K562 (cell line): ENCODE measurements around the gene MINDY4. TPM values are rescaled to one million over a fixed set of nuclear protein-coding genes. Genes with fewer than 3 reads are reported as not detected.
A peak's percentile ranks its signal among the peaks of the same experiment; 100 is the strongest.

Experiments
- ATAC-seq: fragments of 200-7000 bp; cut with Tn5 transposase; 3 replicates; pipeline ENCODE4 v1.9.1; 2020; ENCODE audit warnings: moderate library complexity
- BruUV-seq: library from RNA; stranded (reverse); fragments of 400-500 nt; replicated peaks from 2 replicates; lab custom pipeline; 2021; lab: Mats Ljungman, UMichigan
- CTCF ChIA-PET: fragments of 300-600 bp; formaldehyde crosslinking; extraction: SDS; loops from one replicate; lab custom pipeline; 2021; ENCODE audit warnings: low intra/inter-chr PET ratio; lab: Yijun Ruan, JAX
- POLR2A ChIA-PET: fragments of 300-600, 350-650 bp; sonication (Branson Sonifier 250); formaldehyde crosslinking; extraction: SDS; loops from one replicate; lab custom pipeline; 2021; ENCODE audit warnings: antibody characterized with exemption, inconsistent platforms; lab: Yijun Ruan, JAX
- DNase-seq, 4 experiments: peaks; one replicate each; pipeline versions ENCODE4 v3.0.0 to v3.0.0-alpha.2; 2011 to 2018; ENCODE audit warnings: low spot score in 3 of 4, mixed read lengths in 3 of 4; ENCODE audit errors: extremely low read depth in 1 of 4
- FAIRE-seq: peaks from 2 replicates; lab custom pipeline; 2011; peaks lifted over from hg19 to GRCh38; lab: Jason Lieb, UNC
- H2AFZ ChIP-seq: 2 replicates; pipeline ENCODE4 v1.6.0; 2011; ENCODE audit warnings: low read depth, low read length, control low read depth, inconsistent platforms
- H3K27ac ChIP-seq: fragments of 200-600 bp; 3 replicates; pipeline ENCODE4 v1.8.0; 2011; ENCODE audit warnings: low read depth, mild to moderate bottlenecking, control low read depth, inconsistent platforms, low read length, moderate library complexity, mixed read lengths; ENCODE audit errors: extremely low read depth
- H3K27me3 ChIP-seq, 2 experiments: fragments of 300-600 bp in 1 of 2; 2 replicates in 1 of 2; 3 replicates in 1 of 2; pipeline versions ENCODE4 v1.6.0 to v1.8.0; 2011; ENCODE audit warnings: inconsistent platforms in 2 of 2, low read length in 2 of 2, mild to moderate bottlenecking in 1 of 2, mixed read lengths in 1 of 2, moderate library complexity in 1 of 2; ENCODE audit not compliant: control insufficient read depth in 2 of 2, insufficient read depth in 2 of 2
- H3K36me3 ChIP-seq: fragments of 300-600 bp; 3 replicates; pipeline ENCODE4 v1.8.0; 2011; ENCODE audit warnings: mild to moderate bottlenecking, low read length, inconsistent platforms; ENCODE audit not compliant: control insufficient read depth, insufficient read depth
- H3K4me1 ChIP-seq, 2 experiments: fragments of 200-600 bp in 1 of 2; replicated peaks in 1 of 2; 2 replicates in 1 of 2; 3 replicates in 1 of 2; pipeline versions ENCODE4 v1.5.1 to v1.8.0; 2011; ENCODE audit warnings: inconsistent platforms in 2 of 2, low read length in 2 of 2, mild to moderate bottlenecking in 1 of 2, mixed read lengths in 1 of 2, moderate library complexity in 1 of 2; ENCODE audit not compliant: control insufficient read depth in 2 of 2, insufficient read depth in 2 of 2
- H3K4me2 ChIP-seq: 2 replicates; pipeline ENCODE4 v1.6.1; 2011; ENCODE audit warnings: low read length, control low read depth, inconsistent platforms, mixed read lengths; ENCODE audit not compliant: insufficient read depth
- H3K4me3 ChIP-seq: fragments of 200-600 bp; sonication (generic), shearing (Covaris generic); 2 replicates; pipeline ENCODE4 v1.5.1; 2016; ENCODE audit warnings: control low read depth, inconsistent platforms
- H3K79me2 ChIP-seq: fragments of 200-600 bp; 3 replicates; pipeline ENCODE4 v1.8.0; 2011; ENCODE audit warnings: low read length, inconsistent platforms; ENCODE audit not compliant: control insufficient read depth, insufficient read depth
- H3K9ac ChIP-seq, 2 experiments: 2 replicates each; pipeline versions ENCODE4 v1.6.0 to v1.6.1; 2011; ENCODE audit warnings: low read depth in 2 of 2, low read length in 2 of 2, control low read depth in 1 of 2, inconsistent platforms in 1 of 2, mild to moderate bottlenecking in 1 of 2, mixed read lengths in 1 of 2; ENCODE audit not compliant: insufficient read depth in 1 of 2
- H3K9me1 ChIP-seq: one replicate; pipeline ENCODE4 v1.6.0; 2011; ENCODE audit warnings: inconsistent platforms, mild to moderate bottlenecking, low read length, moderate library complexity; ENCODE audit not compliant: control insufficient read depth, insufficient read depth
- H3K9me3 ChIP-seq: replicated peaks from 2 replicates; pipeline ENCODE4 v1.5.1; 2011; ENCODE audit warnings: low read depth, low read length, inconsistent platforms; ENCODE audit not compliant: control insufficient read depth, insufficient read depth
- H4K20me1 ChIP-seq: replicated peaks from 2 replicates; pipeline ENCODE4 v1.6.1; 2011; ENCODE audit warnings: low read length, inconsistent platforms, mixed read lengths; ENCODE audit not compliant: control insufficient read depth, insufficient read depth
- CBX5 ChIP-seq: IDR thresholded peaks from 2 replicates; pipeline ENCODE4 v1.6.1; 2014; ENCODE audit warnings: low read depth, borderline replicate concordance
- FOXP1 ChIP-seq: sonication (generic); formaldehyde crosslinking; IDR thresholded peaks from 2 replicates; pipeline ENCODE4 v1.8.0; 2022; ENCODE audit warnings: mild to moderate bottlenecking, missing genetic modification reagents
- NFRKB ChIP-seq: fragments of 450-650 bp; IDR thresholded peaks from 2 replicates; pipeline ENCODE4 v1.6.1; 2016; ENCODE audit warnings: low read depth
- PHTF2 ChIP-seq: fragments of 250-450 bp; sonication (Bioruptor Pico); IDR thresholded peaks from 2 replicates; pipeline ENCODE4 v1.5.0; 2021; ENCODE audit warnings: mild to moderate bottlenecking
- SUPT5H ChIP-seq: fragments of 450-650 bp; IDR thresholded peaks from 2 replicates; pipeline ENCODE4 v1.6.1; 2016
- TCF7L2 ChIP-seq: fragments of 150-350 bp; IDR thresholded peaks from 2 replicates; pipeline ENCODE4 v1.6.1; 2016; ENCODE audit warnings: low read depth, mild to moderate bottlenecking, low read length, moderate library complexity
- ZNF77 ChIP-seq: fragments of 250-450 bp; sonication (Bioruptor Pico); IDR thresholded peaks from 2 replicates; pipeline ENCODE4 v1.5.0; 2020
- WGBS: fragments of 100-300 bp; shearing (Covaris generic); methylation state at CpG from one replicate; pipeline ENCODE4 v1.1.6; 2016; ENCODE audit warnings: low coverage, mixed read lengths; ENCODE audit not compliant: insufficient coverage; ENCODE audit errors: missing lambda C conversion rate; 5-methylcytosine and 5-hydroxymethylcytosine counted together
- in situ Hi-C: fragments of 300-500 bp; cut with MboI; formaldehyde crosslinking; loops from 4 replicates; pipeline ENCODE4 v1.15.0; 2018; ENCODE audit warnings: inconsistent platforms, mixed read lengths
- intact Hi-C: fragments of 100-400 bp; cut with micrococcal nuclease; formaldehyde crosslinking; loops from 2 replicates; pipeline ENCODE4 v1.14.2; 2022
- polyA plus RNA-seq, 8 experiments: library from polyadenylated mRNA; depleted of rRNA in 4 of 8; stranded (reverse) in 5 of 8; unstranded in 3 of 8; fragments of >200 nt; fragmentation: Nextera tagmentation in 2 of 8; fragmentation: Illumina TruSeq in 1 of 8; extraction: Ambion mirVana in 2 of 8; extraction: Trizol in 1 of 8; gene quantifications; 2 replicates each; pipeline versions ENCODE4 v1.2.1 to v1.2.3, GENCODE V29; 2011 to 2014; ENCODE audit warnings: inconsistent platforms in 1 of 8, missing spikeins in 1 of 8
- total RNA-seq, 7 experiments: library from RNA; depleted of rRNA in 6 of 7; stranded (reverse); fragments of >200 nt in 6 of 7; fragmentation: Illumina TruSeq in 2 of 7; extraction: Trizol in 2 of 7; gene quantifications; 2 replicates each; pipeline versions ENCODE4 v1.2.1 to v1.2.3, GENCODE V29; 2011 to 2021; ENCODE audit warnings: low replicate concordance in 1 of 7
- TF ChIP-seq, protein P1 (sequence below): fragments of 250-450 bp; sonication (Bioruptor Pico); IDR thresholded peaks from 2 replicates; pipeline ENCODE4 v1.6.1; 2021; ENCODE audit warnings: mild to moderate bottlenecking
- TF ChIP-seq, protein P2 (sequence below): sonication (generic); formaldehyde crosslinking; IDR thresholded peaks from 2 replicates; pipeline ENCODE4 v1.8.1; 2023; ENCODE audit warnings: missing genetic modification reagents, mild to moderate bottlenecking, borderline replicate concordance
- TF ChIP-seq, protein P3 (sequence below), 2 experiments: IDR thresholded peaks in 1 of 2; conservative IDR thresholded peaks in 1 of 2; 2 replicates each; pipeline ENCODE4 v1.6.1; 2016; ENCODE audit warnings: low read depth in 2 of 2, mild to moderate bottlenecking in 1 of 2, missing compliant biosample characterization in 1 of 2, missing genetic modification characterization in 1 of 2, moderate library complexity in 1 of 2

The MINDY4 gene
- total and polyA plus RNA-seq, 9 of the 15 experiments (the other 6 are each of a cell fraction or from before 2014, with no cell fraction given): 2.1 to 16.7 (median 11.0) TPM

DNA sequence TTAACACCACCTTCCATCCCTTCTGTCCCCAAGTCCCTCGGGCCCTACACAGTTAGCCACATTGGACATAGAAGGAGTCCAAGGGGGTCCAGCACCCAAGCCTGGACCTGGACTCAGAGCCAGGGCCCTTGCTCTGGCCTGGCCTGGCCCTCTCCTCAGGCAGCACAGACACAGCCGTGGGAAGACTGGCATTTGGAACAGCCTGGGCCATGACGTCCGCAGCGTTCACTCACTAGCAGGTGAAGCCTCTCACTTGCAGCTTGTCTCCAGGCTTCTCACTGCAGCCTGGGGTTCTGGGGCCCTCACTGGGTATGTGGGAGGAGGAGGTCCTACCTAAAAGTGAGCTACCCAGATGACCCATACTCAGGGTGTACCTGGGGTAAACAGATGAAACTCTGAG, 106.8 kb downstream of the MINDY4 start:
- Histone ChIP-seq H3K9me3 (no peaks in the 10 kb centered on the region), H3K9ac (0 out of 4 replicates have a peak overlapping the region, but pooled peaks of 1 of the 2 experiments have one; percentile 17), H4K20me1 (no peaks in the 10 kb centered on the region), H3K27me3 (no peaks in the 10 kb centered on the region), H3K4me1 (peaks cover 5 to 11% of the 10 kb centered on the region in 2 experiments; a peak in 4 of 5 replicates), H3K4me2 (no peak overlapping the region), H3K36me3 (no peaks in the 10 kb centered on the region), H3K9me1 (peaks cover 2% of the 10 kb centered on the region), H3K79me2 (no peaks in the 10 kb centered on the region), H3K4me3 (no peak overlapping the region), H2AFZ (no peak overlapping the region), H3K27ac (no peak overlapping the region)
- ChIA-PET POLR2A (interaction anchor here (0.7 to 1.7 kb wide), 3 partner anchors 12 to 57 kb away, joined by 3 to 11 read pairs (median 4); no protein-coding TSS in a partner anchor), CTCF (no interaction called here)
- DNase-seq: no peak
- intact Hi-C loops: no loop called here
- WGBS: 50% methylated on average over 2 of the region's 5 CpGs
- in situ Hi-C loops: no loop called here
- no TSS peak for BruUV-seq
- no peak for ATAC-seq
- FAIRE-seq: no peak
- TF ChIP-seq FOXP1 (CRISPR knock-in tag) (no peak), PHTF2 (CRISPR knock-in tag) (no peak), NFRKB (no peak), ZNF77 (no peak), SUPT5H (no peak), TCF7L2 (no peak), CBX5 (no peak)
- TF ChIP-seq, protein P1, sequence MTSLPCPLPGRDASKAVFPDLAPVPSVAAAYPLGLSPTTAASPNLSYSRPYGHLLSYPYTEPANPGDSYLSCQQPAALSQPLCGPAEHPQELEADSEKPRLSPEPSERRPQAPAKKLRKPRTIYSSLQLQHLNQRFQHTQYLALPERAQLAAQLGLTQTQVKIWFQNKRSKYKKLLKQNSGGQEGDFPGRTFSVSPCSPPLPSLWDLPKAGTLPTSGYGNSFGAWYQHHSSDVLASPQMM (CRISPR knock-in tag): no peak
- TF ChIP-seq, protein P2, sequence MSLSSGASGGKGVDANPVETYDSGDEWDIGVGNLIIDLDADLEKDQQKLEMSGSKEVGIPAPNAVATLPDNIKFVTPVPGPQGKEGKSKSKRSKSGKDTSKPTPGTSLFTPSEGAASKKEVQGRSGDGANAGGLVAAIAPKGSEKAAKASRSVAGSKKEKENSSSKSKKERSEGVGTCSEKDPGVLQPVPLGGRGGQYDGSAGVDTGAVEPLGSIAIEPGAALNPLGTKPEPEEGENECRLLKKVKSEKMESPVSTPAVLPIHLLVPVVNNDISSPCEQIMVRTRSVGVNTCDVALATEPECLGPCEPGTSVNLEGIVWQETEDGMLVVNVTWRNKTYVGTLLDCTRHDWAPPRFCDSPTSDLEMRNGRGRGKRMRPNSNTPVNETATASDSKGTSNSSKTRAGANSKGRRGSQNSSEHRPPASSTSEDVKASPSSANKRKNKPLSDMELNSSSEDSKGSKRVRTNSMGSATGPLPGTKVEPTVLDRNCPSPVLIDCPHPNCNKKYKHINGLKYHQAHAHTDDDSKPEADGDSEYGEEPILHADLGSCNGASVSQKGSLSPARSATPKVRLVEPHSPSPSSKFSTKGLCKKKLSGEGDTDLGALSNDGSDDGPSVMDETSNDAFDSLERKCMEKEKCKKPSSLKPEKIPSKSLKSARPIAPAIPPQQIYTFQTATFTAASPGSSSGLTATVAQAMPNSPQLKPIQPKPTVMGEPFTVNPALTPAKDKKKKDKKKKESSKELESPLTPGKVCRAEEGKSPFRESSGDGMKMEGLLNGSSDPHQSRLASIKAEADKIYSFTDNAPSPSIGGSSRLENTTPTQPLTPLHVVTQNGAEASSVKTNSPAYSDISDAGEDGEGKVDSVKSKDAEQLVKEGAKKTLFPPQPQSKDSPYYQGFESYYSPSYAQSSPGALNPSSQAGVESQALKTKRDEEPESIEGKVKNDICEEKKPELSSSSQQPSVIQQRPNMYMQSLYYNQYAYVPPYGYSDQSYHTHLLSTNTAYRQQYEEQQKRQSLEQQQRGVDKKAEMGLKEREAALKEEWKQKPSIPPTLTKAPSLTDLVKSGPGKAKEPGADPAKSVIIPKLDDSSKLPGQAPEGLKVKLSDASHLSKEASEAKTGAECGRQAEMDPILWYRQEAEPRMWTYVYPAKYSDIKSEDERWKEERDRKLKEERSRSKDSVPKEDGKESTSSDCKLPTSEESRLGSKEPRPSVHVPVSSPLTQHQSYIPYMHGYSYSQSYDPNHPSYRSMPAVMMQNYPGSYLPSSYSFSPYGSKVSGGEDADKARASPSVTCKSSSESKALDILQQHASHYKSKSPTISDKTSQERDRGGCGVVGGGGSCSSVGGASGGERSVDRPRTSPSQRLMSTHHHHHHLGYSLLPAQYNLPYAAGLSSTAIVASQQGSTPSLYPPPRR (CRISPR knock-in tag): no peak
- TF ChIP-seq, protein P3, sequence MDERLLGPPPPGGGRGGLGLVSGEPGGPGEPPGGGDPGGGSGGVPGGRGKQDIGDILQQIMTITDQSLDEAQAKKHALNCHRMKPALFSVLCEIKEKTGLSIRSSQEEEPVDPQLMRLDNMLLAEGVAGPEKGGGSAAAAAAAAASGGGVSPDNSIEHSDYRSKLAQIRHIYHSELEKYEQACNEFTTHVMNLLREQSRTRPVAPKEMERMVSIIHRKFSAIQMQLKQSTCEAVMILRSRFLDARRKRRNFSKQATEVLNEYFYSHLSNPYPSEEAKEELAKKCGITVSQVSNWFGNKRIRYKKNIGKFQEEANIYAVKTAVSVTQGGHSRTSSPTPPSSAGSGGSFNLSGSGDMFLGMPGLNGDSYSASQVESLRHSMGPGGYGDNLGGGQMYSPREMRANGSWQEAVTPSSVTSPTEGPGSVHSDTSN (CRISPR knock-in tag; IDR thresholded peaks at IDR 0.05; ENCODE audit: low read depth): no peak
- TF ChIP-seq, protein P3 (tag; conservative IDR thresholded peaks at IDR 0.05; ENCODE audit: low read depth): no peak
